ENCODE data around the gene RFESD. TPM values are rescaled to one million over a fixed set of nuclear protein-coding genes. Genes with fewer than 3 reads are reported as not detected.

Gene RFESD
- total and polyA plus RNA-seq, 10 of the 15 experiments (the other 5 are each of a cell fraction or from before 2014, with no cell fraction given): 1.9 to 14.7 (median 4.9) TPM

- TF ChIP-seq ZNF687 (IDR thresholded peaks at IDR 0.05) (no peak), CBX3 (IDR thresholded peaks at IDR 0.05; ENCODE audit: borderline replicate concordance, low read depth) (no peak), NFYA (IDR thresholded peaks at IDR 0.05; ENCODE audit: borderline replicate concordance, low read depth, low read length) (no peak), PKNOX1 (IDR thresholded peaks at IDR 0.05) (peak; percentile 67; the same call in 1 of the 2 replicates), ZNF592 (IDR thresholded peaks at IDR 0.05) (no peak), KDM1A (IDR thresholded peaks at IDR 0.05; ENCODE audit: borderline replicate concordance) (no peak), FOXM1 (IDR thresholded peaks at IDR 0.05; ENCODE audit: low read depth, low read length) (no peak), CUX1 (IDR thresholded peaks at IDR 0.05; ENCODE audit: insufficient replicate concordance, low read depth, low read length) (no peak), TCF12 (IDR thresholded peaks at IDR 0.05; ENCODE audit: low read depth, low read length) (no peak), KLF5 (IDR thresholded peaks at IDR 0.05; ENCODE audit: partially characterized antibody) (no peak), IRF3 (IDR thresholded peaks at IDR 0.05) (no peak), LARP7 (IDR thresholded peaks at IDR 0.05) (no peak)
Measured at GRCh38 chr5:95631991-95632675, 14.4 kb upstream of the RFESD start (continued).

Data from GM12878 (cell line).